Muscle of leg (tissue), 11 donors: ENCODE measurements around the gene TAF4. TPM values are rescaled to one million over a fixed set of nuclear protein-coding genes. Genes with fewer than 3 reads are reported as not detected.

Experiments
- DNase-seq: peaks from one replicate; pipeline ENCODE4 v3.0.0; 2013
- H3K27ac ChIP-seq: one replicate; pipeline ENCODE4 v1.5.1; 2013; ENCODE audit warnings: mild to moderate bottlenecking, low read length, control low read depth
- H3K27me3 ChIP-seq: one replicate; pipeline ENCODE4 v1.6.1; 2013; ENCODE audit warnings: low read length; ENCODE audit not compliant: control insufficient read depth, insufficient read depth
- H3K36me3 ChIP-seq: one replicate; pipeline ENCODE4 v1.6.1; 2013; ENCODE audit warnings: low read length; ENCODE audit not compliant: control insufficient read depth, insufficient read depth
- H3K4me1 ChIP-seq: one replicate; pipeline ENCODE4 v1.6.1; 2013; ENCODE audit warnings: low read length; ENCODE audit not compliant: control insufficient read depth, insufficient read depth
- H3K4me3 ChIP-seq: one replicate; pipeline ENCODE4 v1.5.1; 2013; ENCODE audit warnings: low read length, control low read depth
- H3K9me3 ChIP-seq: replicated peaks from 2 replicates; pipeline ENCODE4 v1.6.1; 2013; ENCODE audit warnings: low read depth, low read length; ENCODE audit not compliant: control insufficient read depth
- WGBS: methylation state at CpG from one replicate; pipeline ENCODE4 v1.1.5; 2013; ENCODE audit warnings: missing lambda C conversion rate; ENCODE audit not compliant: insufficient coverage; 5-methylcytosine and 5-hydroxymethylcytosine counted together
- polyA plus RNA-seq, 8 donors: library from polyadenylated mRNA; unstranded; fragments of 120-200 nt; gene quantifications; one replicate each; pipeline versions ENCODE4 v1.2.1 to v1.2.3, GENCODE V29; 2013; ENCODE audit warnings: inconsistent platforms in 1 of 8, low replicate concordance in 1 of 8; ENCODE audit not compliant: insufficient read length in 8 of 8, insufficient read depth in 1 of 8
- total RNA-seq: library from RNA; stranded (reverse); fragments of 120-200 nt; gene quantifications from one replicate; pipeline ENCODE4 v1.2.4, GENCODE V29; 2013

TAF4 gene
- total and polyA plus RNA-seq, 9 donors: 5.1 to 21.5 (median 11.7) TPM

DNA sequence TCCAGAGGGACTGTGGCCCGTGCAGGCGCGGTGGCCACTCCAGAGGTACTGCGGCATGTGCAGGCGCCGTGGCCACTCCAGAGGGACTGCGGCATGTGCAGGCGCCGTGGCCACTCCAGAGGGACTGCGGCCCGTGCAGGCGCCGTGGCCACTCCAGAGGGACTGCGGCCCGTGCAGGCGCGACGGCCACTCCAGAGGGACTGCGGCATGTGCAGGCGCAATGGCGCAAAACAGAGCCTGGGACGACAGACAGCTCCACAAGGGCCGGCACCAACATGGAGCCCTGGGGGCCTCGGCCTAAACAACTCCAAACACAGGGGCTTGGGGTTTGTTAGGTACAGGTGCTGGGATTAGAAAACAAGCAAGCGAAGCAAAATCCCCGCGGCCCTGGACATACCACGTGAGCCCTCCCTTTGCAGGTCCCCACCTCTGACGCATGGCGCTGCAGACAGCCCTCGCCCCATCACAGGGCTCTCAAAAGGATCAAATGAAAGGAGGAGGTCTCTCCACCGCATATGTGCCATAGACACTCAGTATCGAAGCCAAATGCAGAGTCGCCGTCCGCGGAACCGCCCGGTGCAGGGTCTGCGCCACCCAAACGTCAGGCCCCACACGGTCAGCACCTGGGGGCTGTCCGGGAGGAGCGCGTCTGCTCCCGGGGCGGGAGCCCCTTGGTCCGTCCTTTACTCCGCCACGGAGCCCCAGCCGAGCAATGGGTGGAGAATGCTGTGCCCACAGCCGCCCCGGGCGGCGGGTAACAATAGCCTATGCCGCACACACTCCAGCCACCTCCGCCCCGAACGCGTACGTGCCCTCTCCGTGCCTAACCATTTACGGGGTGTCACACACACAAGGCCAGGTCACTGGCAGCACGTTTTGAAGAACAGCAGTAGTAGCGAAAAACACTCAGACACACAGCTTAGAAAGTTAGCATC is 85.7 kb downstream of the TAF4 start:
- H3K9me3 ChIP-seq: no peaks in the 10 kb centered on the region
- no peak overlapping the region for H3K27ac ChIP-seq
- no peak for DNase-seq
- no peak overlapping the region for H3K4me3 ChIP-seq
- peaks cover 18% of the 10 kb centered on the region for H3K36me3 ChIP-seq
- no peaks in the 10 kb centered on the region for H3K4me1 ChIP-seq
- no peaks in the 10 kb centered on the region for H3K27me3 ChIP-seq
- WGBS: 94% methylated on average over 59 of the region's 65 CpGs

GRCh38 chr20:61979090-61979489 is 86.6 kb downstream of the TAF4 start:
- H3K4me3 ChIP-seq: no peak overlapping the region
- no peaks in the 10 kb centered on the region for H3K27me3 ChIP-seq
- H3K36me3 ChIP-seq: peaks cover 20% of the 10 kb centered on the region
- DNase-seq: no peak
- no peaks in the 10 kb centered on the region for H3K9me3 ChIP-seq
- 98% methylated on average over 7 of the region's 12 CpGs for WGBS
- no peak overlapping the region for H3K27ac ChIP-seq
- H3K4me1 ChIP-seq: no peaks in the 10 kb centered on the region

DNA sequence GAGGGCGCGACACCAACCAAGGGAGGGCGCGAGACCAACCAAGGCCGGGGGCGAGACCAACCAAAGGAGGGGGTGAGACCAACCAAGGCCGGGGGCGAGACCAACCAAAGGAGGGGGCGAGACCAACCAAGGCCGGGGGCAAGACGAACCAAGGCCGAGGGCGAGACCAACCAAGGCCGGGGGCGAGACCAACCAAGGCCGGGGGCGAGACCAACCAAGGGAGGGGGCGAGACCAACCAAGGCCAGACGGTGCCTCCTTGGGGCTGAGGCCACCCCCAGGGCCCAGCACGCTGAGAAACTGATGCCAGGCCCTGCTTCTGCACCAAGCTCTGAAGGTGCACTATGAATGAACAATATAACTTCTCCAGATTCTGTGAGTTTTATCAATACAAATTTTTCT is 87.2 kb downstream of the TAF4 start:
- DNase-seq: no peak
- Histone ChIP-seq H3K27me3 (no peaks in the 10 kb centered on the region), H3K9me3 (no peaks in the 10 kb centered on the region), H3K4me3 (no peak overlapping the region), H3K36me3 (peaks cover 26% of the 10 kb centered on the region), H3K4me1 (no peaks in the 10 kb centered on the region), H3K27ac (no peak overlapping the region)
- 98% methylated on average over 18 of the region's 20 CpGs for WGBS

DNA sequence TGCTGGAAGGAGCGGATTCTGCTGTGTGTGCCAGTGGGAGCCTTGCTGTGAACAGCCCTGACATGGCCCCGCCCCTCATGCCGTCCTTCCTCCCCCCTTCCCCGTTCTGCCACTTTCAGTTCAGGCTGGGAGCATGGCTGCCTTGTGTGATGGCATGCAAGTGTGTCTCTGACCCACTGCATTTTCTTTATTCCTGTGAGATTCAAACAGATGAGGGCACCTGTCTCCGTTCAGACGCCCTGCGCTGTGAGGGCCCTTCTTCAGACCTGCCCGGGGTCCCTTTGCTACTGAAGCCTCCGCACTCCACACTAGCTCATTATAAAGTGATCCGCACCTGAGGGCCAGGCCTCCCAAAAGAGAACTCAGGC is 88.3 kb downstream of the TAF4 start:
- H3K4me3 ChIP-seq: no peak overlapping the region
- no peaks in the 10 kb centered on the region for H3K4me1 ChIP-seq
- H3K9me3 ChIP-seq: no peaks in the 10 kb centered on the region
- no peaks in the 10 kb centered on the region for H3K27me3 ChIP-seq
- no peak for DNase-seq
- no peak overlapping the region for H3K27ac ChIP-seq
- H3K36me3 ChIP-seq: peaks cover 29% of the 10 kb centered on the region
- WGBS: 86% methylated on average over 5 of the region's 10 CpGs

DNA sequence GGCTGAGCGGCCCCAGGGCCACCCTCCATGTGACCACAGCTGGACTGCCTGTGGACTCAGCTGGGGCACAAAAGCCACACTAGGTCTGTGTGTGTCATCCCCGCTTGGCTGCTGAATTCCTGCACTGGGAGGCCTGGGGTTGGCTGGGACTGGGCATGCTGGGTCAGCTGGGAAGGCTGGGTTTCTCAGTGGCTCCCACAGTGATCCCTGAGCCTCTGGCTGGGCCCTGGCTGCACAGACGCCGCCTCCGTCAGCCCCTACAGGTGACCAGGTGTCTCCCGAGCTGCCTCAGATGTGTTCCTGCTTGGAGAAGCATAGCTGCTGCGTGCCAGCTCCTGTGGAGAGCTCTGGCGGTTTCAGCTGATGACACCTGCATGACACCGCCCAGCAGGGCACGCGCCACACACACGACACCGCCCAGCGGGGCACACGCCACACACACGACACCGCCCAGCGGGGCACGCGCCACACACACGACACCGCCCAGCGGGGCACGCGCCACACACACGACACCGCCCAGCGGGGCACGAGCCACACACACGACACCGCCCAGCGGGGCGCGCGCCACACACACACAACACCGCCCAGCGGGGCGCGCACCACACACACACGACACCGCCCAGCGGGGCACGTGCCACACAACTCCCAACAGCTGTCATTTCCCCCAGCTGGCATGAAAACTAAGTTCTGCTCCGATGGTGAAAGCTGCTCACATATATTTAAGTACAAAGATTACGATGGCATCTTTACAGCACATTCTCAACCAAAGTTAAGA is 88.8 kb downstream of the TAF4 start:
- H3K4me1 ChIP-seq: no peaks in the 10 kb centered on the region
- no peak overlapping the region for H3K4me3 ChIP-seq
- no peak for DNase-seq
- no peaks in the 10 kb centered on the region for H3K27me3 ChIP-seq
- H3K36me3 ChIP-seq: peaks cover 32% of the 10 kb centered on the region
- WGBS: 93% methylated on average over 38 of the region's 45 CpGs
- peaks cover 2% of the 10 kb centered on the region for H3K9me3 ChIP-seq
- H3K27ac ChIP-seq: no peak overlapping the region

DNA sequence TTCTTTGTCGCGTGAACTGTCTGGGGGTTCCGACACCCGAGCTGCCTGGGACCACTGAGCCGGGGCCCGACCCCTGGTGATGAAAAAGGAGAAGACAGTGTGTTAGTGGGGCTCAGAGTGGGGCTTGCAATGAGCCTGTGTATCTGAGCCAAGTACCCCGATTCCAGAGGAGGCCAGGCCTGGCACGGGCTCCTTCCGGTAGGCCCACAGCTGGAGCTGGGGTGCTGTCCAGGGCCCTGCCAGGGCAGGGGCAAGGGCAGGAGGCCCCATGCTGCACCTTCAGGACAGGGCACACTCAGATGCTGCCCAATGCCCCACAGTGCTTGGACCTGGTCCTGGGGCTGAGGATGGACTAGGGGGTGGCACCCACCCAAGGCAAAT is 89.4 kb downstream of the TAF4 start:
- H3K9me3 ChIP-seq: peaks cover 2% of the 10 kb centered on the region
- 75% methylated on average over 9 of the region's 9 CpGs for WGBS
- H3K36me3 ChIP-seq: peaks cover 32% of the 10 kb centered on the region
- no peak for DNase-seq
- H3K4me3 ChIP-seq: no peak overlapping the region
- no peaks in the 10 kb centered on the region for H3K27me3 ChIP-seq
- no peak overlapping the region for H3K27ac ChIP-seq
- H3K4me1 ChIP-seq: no peaks in the 10 kb centered on the region

- H3K27me3 ChIP-seq: no peaks in the 10 kb centered on the region
- H3K4me3 ChIP-seq: no peak overlapping the region
- H3K27ac ChIP-seq: no peak overlapping the region
- H3K36me3 ChIP-seq: peaks cover 30% of the 10 kb centered on the region
- H3K4me1 ChIP-seq: no peaks in the 10 kb centered on the region
- 100% methylated on average over 2 of the region's 11 CpGs for WGBS
- no peak for DNase-seq
- peaks cover 2% of the 10 kb centered on the region for H3K9me3 ChIP-seq
These were observed 90.1 kb downstream of the TAF4 start for GRCh38 chr20:61975407-61976129.

GRCh38 chr20:61974357-61974665 is 91.4 kb downstream of the TAF4 start:
- Histone ChIP-seq H3K4me3 (no peak overlapping the region), H3K4me1 (no peaks in the 10 kb centered on the region), H3K9me3 (peaks cover 2% of the 10 kb centered on the region), H3K27me3 (no peaks in the 10 kb centered on the region), H3K36me3 (peaks cover 33% of the 10 kb centered on the region), H3K27ac (no peak overlapping the region)
- DNase-seq: no peak
- 91% methylated on average over 14 of the region's 14 CpGs for WGBS

GRCh38 chr20:61973515-61974356 is 91.9 kb downstream of the TAF4 start:
- peaks cover 2% of the 10 kb centered on the region for H3K9me3 ChIP-seq
- H3K36me3 ChIP-seq: peaks cover 33% of the 10 kb centered on the region
- WGBS: 91% methylated on average over 23 of the region's 25 CpGs
- DNase-seq: no peak
- no peaks in the 10 kb centered on the region for H3K4me1 ChIP-seq
- no peaks in the 10 kb centered on the region for H3K27me3 ChIP-seq
- H3K27ac ChIP-seq: no peak overlapping the region
- H3K4me3 ChIP-seq: no peak overlapping the region
